Kidney (tissue), 14 donors: ENCODE results near the gene KRTAP6-1. TPM values are rescaled to one million over a fixed set of nuclear protein-coding genes. Genes with fewer than 3 reads are reported as not detected.

ENCODE experiments used
- DNase-seq, 5 donors: peaks; one replicate each; pipeline ENCODE4 v3.0.0-alpha.2; 2013 to 2020
- FAIRE-seq: peaks from 2 replicates; lab custom pipeline; 2012; peaks lifted over from hg19 to GRCh38; lab: Jason Lieb, UNC
- H3K27ac ChIP-seq, 2 donors: one replicate each; pipeline ENCODE4 v1.7.0; 2013; ENCODE audit warnings: low read depth in 2 of 2, low read length in 2 of 2, inconsistent platforms in 1 of 2
- H3K27me3 ChIP-seq: one replicate; pipeline ENCODE4 v1.7.1; 2013; ENCODE audit warnings: low read length, inconsistent platforms; ENCODE audit not compliant: control insufficient read depth, insufficient read depth
- H3K36me3 ChIP-seq, 3 donors: one replicate each; pipeline versions ENCODE4 v1.7.0 to v1.7.1; 2013; ENCODE audit warnings: low read length in 3 of 3, control low read depth in 1 of 3, inconsistent platforms in 1 of 3; ENCODE audit not compliant: insufficient read depth in 3 of 3, control insufficient read depth in 2 of 3
- H3K4me1 ChIP-seq, 3 donors: one replicate each; pipeline versions ENCODE4 v1.7.0 to v1.7.1; 2013; ENCODE audit warnings: low read length in 3 of 3, inconsistent platforms in 1 of 3, low read depth in 1 of 3; ENCODE audit not compliant: control insufficient read depth in 2 of 3, insufficient read depth in 2 of 3
- H3K4me3 ChIP-seq, 3 donors: one replicate each; pipeline versions ENCODE4 v1.7.0 to v1.8.1; 2013; ENCODE audit warnings: low read length in 3 of 3, control low read depth in 1 of 3, inconsistent platforms in 1 of 3
- H3K9ac ChIP-seq, 3 donors: one replicate each; pipeline versions ENCODE4 v1.7.0 to v1.7.1; 2013; ENCODE audit warnings: low read length in 3 of 3, control low read depth in 1 of 3, inconsistent platforms in 1 of 3
- H3K9me3 ChIP-seq, 3 donors: one replicate each; pipeline versions ENCODE4 v1.7.0 to v1.7.1; 2013; ENCODE audit warnings: low read length in 3 of 3, control low read depth in 1 of 3, inconsistent platforms in 1 of 3; ENCODE audit not compliant: control insufficient read depth in 2 of 3, insufficient read depth in 1 of 3
- intact Hi-C: fragments of 100-400 bp; cut with DNase I; formaldehyde crosslinking; loops from one replicate; pipeline ENCODE4 v1.11.1; 2022
- polyA plus RNA-seq: library from polyadenylated mRNA; stranded (reverse); fragments of 350-450 nt; fragmentation: Illumina TruSeq; extraction: RNeasy Lipid Tissue Mini Kit (QIAGEN cat#74804); gene quantifications from one replicate; pipeline ENCODE4 v1.2.3, GENCODE V29; 2014; ENCODE audit warnings: low read depth, low replicate concordance; ENCODE audit not compliant: insufficient read depth
- total RNA-seq: library from RNA; stranded (reverse); fragmentation: NEBNext Ultra II Directional; extraction: Animal tissue kit (Norgen Biotek cat#: 25700); gene quantifications from one replicate; pipeline ENCODE4 v1.2.1, GENCODE V29; 2021
- TF ChIP-seq, protein P1 (sequence below): IDR thresholded peaks from 3 replicates; pipeline ENCODE4 v1.5.1; 2012; ENCODE audit warnings: mild to moderate bottlenecking, moderate library complexity, borderline replicate concordance; ENCODE audit not compliant: insufficient read depth; ENCODE audit errors: extremely low read depth
- donor health status: control.
- donor health status: control.
- donor health status: control.
- donor health status: control.
- donor health status: control.
- donor health status: DM: yes; HTN: yes; CAD: no.
- donor health status: Normal renal cell carcinoma (clear cell type).

KRTAP6-1 gene
- total and polyA plus RNA-seq, 2 donors from 2014 or later, result not detected

DNA sequence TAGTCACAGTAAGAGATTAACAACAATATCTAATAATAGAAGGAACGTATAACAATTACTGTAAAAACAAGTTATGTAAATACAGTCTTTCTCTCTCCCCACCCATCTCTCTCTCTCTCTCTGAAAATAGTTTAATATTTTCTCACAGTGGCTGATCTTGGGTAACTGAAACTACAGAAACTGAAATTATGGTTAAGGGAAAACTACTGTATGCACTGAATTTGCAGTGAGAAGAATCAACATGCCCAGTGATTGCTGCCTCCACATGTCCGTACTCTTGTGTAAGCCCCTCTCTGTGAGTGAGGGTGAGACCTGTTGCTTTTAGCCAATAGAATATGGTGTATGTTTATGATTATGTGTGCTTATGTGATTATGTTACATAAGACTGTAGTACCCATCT lies 1.6 kb downstream of the KRTAP6-1 start:
- H3K27me3 ChIP-seq, result no peaks in the 10 kb centered on the region
- H3K4me3 ChIP-seq, result no peak overlapping the region
- no peak for FAIRE-seq
- H3K36me3 ChIP-seq, result no peaks in the 10 kb centered on the region
- TF ChIP-seq, protein P1, sequence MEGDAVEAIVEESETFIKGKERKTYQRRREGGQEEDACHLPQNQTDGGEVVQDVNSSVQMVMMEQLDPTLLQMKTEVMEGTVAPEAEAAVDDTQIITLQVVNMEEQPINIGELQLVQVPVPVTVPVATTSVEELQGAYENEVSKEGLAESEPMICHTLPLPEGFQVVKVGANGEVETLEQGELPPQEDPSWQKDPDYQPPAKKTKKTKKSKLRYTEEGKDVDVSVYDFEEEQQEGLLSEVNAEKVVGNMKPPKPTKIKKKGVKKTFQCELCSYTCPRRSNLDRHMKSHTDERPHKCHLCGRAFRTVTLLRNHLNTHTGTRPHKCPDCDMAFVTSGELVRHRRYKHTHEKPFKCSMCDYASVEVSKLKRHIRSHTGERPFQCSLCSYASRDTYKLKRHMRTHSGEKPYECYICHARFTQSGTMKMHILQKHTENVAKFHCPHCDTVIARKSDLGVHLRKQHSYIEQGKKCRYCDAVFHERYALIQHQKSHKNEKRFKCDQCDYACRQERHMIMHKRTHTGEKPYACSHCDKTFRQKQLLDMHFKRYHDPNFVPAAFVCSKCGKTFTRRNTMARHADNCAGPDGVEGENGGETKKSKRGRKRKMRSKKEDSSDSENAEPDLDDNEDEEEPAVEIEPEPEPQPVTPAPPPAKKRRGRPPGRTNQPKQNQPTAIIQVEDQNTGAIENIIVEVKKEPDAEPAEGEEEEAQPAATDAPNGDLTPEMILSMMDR, result no peak
- no peak for DNase-seq
- no peaks in the 10 kb centered on the region for H3K4me1 ChIP-seq
- H3K27ac ChIP-seq, result no peak overlapping the region
- no peaks in the 10 kb centered on the region for H3K9me3 ChIP-seq
- no peak overlapping the region for H3K9ac ChIP-seq
- intact Hi-C loops, result no loop called here

DNA sequence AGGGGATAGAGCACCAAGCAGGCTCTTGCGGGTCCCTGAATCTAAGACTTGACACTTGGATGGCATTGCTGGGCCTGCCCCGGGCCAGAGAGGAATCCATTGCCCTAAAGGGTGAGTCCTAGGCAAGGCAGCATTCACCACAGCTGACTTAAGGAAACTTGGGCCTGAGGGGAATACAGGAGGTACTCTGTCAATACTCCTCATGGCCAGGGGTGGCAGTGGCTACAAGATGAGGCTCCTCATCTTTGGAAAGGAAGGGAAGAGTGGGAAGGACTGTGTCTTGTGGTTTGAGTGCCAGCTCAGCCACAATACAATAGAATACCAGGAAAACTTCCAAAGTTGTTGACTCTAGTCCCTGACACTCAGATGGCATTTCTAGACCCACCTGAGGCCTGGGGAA lies 7.8 kb downstream of the KRTAP6-1 start:
- Histone ChIP-seq H3K9ac (no peak overlapping the region), H3K27me3 (no peaks in the 10 kb centered on the region), H3K36me3 (no peaks in the 10 kb centered on the region), H3K4me3 (no peak overlapping the region), H3K4me1 (no peaks in the 10 kb centered on the region), H3K9me3 (no peaks in the 10 kb centered on the region), H3K27ac (no peak overlapping the region)
- FAIRE-seq, result no peak
- TF ChIP-seq, protein P1, result no peak
- no peak for DNase-seq
- intact Hi-C loops, result no loop called here

DNA sequence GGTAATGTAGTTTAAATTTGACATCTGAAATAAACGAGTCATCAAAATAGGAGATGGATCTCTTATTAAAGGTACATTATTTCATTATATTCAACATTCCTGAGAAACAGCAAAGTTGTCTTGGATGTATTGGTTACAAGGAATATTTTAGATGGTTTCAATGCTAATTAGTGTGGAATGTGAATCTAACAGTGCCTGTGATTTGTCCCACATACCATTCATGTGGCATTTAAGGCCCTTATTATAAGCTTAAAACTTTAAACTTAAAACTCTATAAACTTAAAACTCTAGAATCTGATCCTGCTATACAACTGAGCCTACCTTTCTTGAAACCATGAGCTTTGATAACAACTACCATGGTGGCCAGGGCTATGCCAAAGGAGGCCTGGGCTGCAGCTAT lies 12.9 kb downstream of the KRTAP6-1 start, which contains the start of gene KRTAP22-1:
Gene KRTAP22-1 (plus strand): TSS at position 301 of the 400 bp plus-strand sequence.
- no peak within 1 kb of the TSS for H3K27ac ChIP-seq

More for the DNA sequence above, 12.9 kb downstream of the KRTAP6-1 start, which contains the start of gene KRTAP22-1:
- intact Hi-C loops, result no loop called here
- no peak for DNase-seq
- Histone ChIP-seq H3K9me3 (no peaks in the 10 kb centered on the region), H3K27me3 (no peaks in the 10 kb centered on the region), H3K9ac (no peak within 1 kb of the TSS), H3K36me3 (no peaks in the 10 kb centered on the region), H3K4me3 (no peak within 1 kb of the TSS), H3K4me1 (no peaks in the 10 kb centered on the region)
- FAIRE-seq, result no peak
- TF ChIP-seq, protein P1, result no peak
